Measurements from ENCODE around the gene HCN1.

HCN1 gene

DNA sequence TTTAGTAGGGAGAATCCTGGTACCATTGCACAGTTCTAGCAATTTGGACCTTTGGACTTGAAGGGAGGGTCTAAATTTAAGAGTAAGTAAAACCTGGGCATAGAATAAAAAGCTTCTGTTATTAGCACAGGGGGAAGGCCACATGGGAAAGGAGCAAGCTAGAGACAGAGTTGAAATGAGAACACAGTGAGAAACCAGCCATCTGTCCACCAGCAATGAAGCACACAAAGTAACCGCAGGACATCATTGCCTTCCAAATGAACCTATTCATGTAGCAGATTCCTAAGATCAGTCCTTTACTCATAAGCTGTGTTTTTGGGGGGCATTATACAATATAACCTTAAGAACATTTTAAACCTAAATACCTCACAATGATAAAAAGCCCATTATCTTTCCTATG, 407.4 kb downstream of the HCN1 start (continued):
- TF ChIP-seq TCF4 (CRISPR knock-in tag; IDR thresholded peaks at IDR 0.05; ENCODE audit: borderline replicate concordance) (no peak), OSR1 (CRISPR knock-in tag; IDR thresholded peaks at IDR 0.05) (no peak), ZC3H10 (CRISPR knock-in tag; IDR thresholded peaks at IDR 0.05) (no peak), RARB (CRISPR knock-in tag; IDR thresholded peaks at IDR 0.05) (no peak)
- TF ChIP-seq, protein P1, sequence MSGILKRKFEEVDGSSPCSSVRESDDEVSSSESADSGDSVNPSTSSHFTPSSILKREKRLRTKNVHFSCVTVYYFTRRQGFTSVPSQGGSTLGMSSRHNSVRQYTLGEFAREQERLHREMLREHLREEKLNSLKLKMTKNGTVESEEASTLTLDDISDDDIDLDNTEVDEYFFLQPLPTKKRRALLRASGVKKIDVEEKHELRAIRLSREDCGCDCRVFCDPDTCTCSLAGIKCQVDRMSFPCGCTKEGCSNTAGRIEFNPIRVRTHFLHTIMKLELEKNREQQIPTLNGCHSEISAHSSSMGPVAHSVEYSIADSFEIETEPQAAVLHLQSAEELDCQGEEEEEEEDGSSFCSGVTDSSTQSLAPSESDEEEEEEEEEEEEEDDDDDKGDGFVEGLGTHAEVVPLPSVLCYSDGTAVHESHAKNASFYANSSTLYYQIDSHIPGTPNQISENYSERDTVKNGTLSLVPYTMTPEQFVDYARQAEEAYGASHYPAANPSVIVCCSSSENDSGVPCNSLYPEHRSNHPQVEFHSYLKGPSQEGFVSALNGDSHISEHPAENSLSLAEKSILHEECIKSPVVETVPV (CRISPR knock-in tag; IDR thresholded peaks at IDR 0.05), result no peak

GRCh38 chr5:45284436-45284835, 411.7 kb downstream of the HCN1 start:
- no peak for ATAC-seq
- TF ChIP-seq ISL1 (CRISPR knock-in tag; IDR thresholded peaks at IDR 0.05) (no peak), SNAI2 (CRISPR knock-in tag; IDR thresholded peaks at IDR 0.05) (no peak), POU6F1 (CRISPR knock-in tag; IDR thresholded peaks at IDR 0.05; ENCODE audit: borderline replicate concordance, low read depth) (no peak), TOX (CRISPR knock-in tag; IDR thresholded peaks at IDR 0.05; ENCODE audit: borderline replicate concordance) (no peak), OSR1 (CRISPR knock-in tag; IDR thresholded peaks at IDR 0.05) (no peak), ARNTL (CRISPR knock-in tag; IDR thresholded peaks at IDR 0.05; ENCODE audit: borderline replicate concordance, low read depth) (no peak), ZFP30 (CRISPR knock-in tag; IDR thresholded peaks at IDR 0.05) (no peak), ZC3H10 (CRISPR knock-in tag; IDR thresholded peaks at IDR 0.05) (no peak), RARB (CRISPR knock-in tag; IDR thresholded peaks at IDR 0.05) (no peak), ZFP3 (CRISPR knock-in tag; IDR thresholded peaks at IDR 0.05) (no peak), TSHZ2 (CRISPR knock-in tag; IDR thresholded peaks at IDR 0.05) (no peak), ZNF565 (CRISPR knock-in tag; conservative IDR thresholded peaks at IDR 0.05; ENCODE audit: low read depth) (no peak), TCF4 (CRISPR knock-in tag; IDR thresholded peaks at IDR 0.05; ENCODE audit: borderline replicate concordance) (no peak), GLIS3 (CRISPR knock-in tag; IDR thresholded peaks at IDR 0.05) (no peak)
- TF ChIP-seq, protein P2, sequence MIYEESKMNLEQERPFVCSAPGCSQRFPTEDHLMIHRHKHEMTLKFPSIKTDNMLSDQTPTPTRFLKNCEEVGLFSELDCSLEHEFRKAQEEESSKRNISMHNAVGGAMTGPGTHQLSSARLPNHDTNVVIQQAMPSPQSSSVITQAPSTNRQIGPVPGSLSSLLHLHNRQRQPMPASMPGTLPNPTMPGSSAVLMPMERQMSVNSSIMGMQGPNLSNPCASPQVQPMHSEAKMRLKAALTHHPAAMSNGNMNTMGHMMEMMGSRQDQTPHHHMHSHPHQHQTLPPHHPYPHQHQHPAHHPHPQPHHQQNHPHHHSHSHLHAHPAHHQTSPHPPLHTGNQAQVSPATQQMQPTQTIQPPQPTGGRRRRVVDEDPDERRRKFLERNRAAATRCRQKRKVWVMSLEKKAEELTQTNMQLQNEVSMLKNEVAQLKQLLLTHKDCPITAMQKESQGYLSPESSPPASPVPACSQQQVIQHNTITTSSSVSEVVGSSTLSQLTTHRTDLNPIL (CRISPR knock-in tag; IDR thresholded peaks at IDR 0.05; ENCODE audit: low read depth), result no peak
- TF ChIP-seq, protein P1 (CRISPR knock-in tag; IDR thresholded peaks at IDR 0.05), result no peak

- ATAC-seq, result no peak
- TF ChIP-seq OSR1 (CRISPR knock-in tag; IDR thresholded peaks at IDR 0.05) (no peak), ESRRG (CRISPR knock-in tag; IDR thresholded peaks at IDR 0.05) (no peak), POU6F1 (CRISPR knock-in tag; IDR thresholded peaks at IDR 0.05; ENCODE audit: borderline replicate concordance, low read depth) (no peak), ARNTL (CRISPR knock-in tag; IDR thresholded peaks at IDR 0.05; ENCODE audit: borderline replicate concordance, low read depth) (no peak), PPARA (CRISPR knock-in tag; IDR thresholded peaks at IDR 0.05; ENCODE audit: borderline replicate concordance) (no peak), TOX (CRISPR knock-in tag; IDR thresholded peaks at IDR 0.05; ENCODE audit: borderline replicate concordance) (no peak), TCF4 (CRISPR knock-in tag; IDR thresholded peaks at IDR 0.05; ENCODE audit: borderline replicate concordance) (no peak), ZFP3 (CRISPR knock-in tag; IDR thresholded peaks at IDR 0.05) (no peak), GLIS3 (CRISPR knock-in tag; IDR thresholded peaks at IDR 0.05) (no peak), ZNF565 (CRISPR knock-in tag; conservative IDR thresholded peaks at IDR 0.05; ENCODE audit: low read depth) (no peak), ZNF70 (CRISPR knock-in tag; IDR thresholded peaks at IDR 0.05) (no peak), ZNF8 (CRISPR knock-in tag; IDR thresholded peaks at IDR 0.05) (no peak), ISL1 (CRISPR knock-in tag; IDR thresholded peaks at IDR 0.05) (no peak), SNAI2 (CRISPR knock-in tag; IDR thresholded peaks at IDR 0.05) (no peak), RARB (CRISPR knock-in tag; IDR thresholded peaks at IDR 0.05) (no peak), BACH2 (CRISPR knock-in tag; IDR thresholded peaks at IDR 0.05; ENCODE audit: borderline replicate concordance) (no peak)
- TF ChIP-seq, protein P2 (CRISPR knock-in tag; IDR thresholded peaks at IDR 0.05; ENCODE audit: low read depth), result no peak
- TF ChIP-seq, protein P3, sequence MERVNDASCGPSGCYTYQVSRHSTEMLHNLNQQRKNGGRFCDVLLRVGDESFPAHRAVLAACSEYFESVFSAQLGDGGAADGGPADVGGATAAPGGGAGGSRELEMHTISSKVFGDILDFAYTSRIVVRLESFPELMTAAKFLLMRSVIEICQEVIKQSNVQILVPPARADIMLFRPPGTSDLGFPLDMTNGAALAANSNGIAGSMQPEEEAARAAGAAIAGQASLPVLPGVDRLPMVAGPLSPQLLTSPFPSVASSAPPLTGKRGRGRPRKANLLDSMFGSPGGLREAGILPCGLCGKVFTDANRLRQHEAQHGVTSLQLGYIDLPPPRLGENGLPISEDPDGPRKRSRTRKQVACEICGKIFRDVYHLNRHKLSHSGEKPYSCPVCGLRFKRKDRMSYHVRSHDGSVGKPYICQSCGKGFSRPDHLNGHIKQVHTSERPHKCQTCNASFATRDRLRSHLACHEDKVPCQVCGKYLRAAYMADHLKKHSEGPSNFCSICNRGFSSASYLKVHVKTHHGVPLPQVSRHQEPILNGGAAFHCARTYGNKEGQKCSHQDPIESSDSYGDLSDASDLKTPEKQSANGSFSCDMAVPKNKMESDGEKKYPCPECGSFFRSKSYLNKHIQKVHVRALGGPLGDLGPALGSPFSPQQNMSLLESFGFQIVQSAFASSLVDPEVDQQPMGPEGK (CRISPR knock-in tag; IDR thresholded peaks at IDR 0.05; ENCODE audit: borderline replicate concordance), result no peak
These were observed 415.1 kb downstream of the HCN1 start for GRCh38 chr5:45281081-45281480.
